MM.1S (cell line): ENCODE results near the gene M6PR.

Experiments used
- EZH2 ChIP-seq: fragments of 300-600 bp; sonication (generic); optimal IDR thresholded peaks from 2 replicates; pipeline ENCODE3; 2017; ENCODE audit warnings: low read depth, mild to moderate bottlenecking, antibody characterized with exemption, low read length, mixed read lengths
- TF ChIP-seq, protein P1 (sequence below): fragments of 300-600 bp; sonication (generic); IDR thresholded peaks from 2 replicates; pipeline ENCODE4 v1.5.1; 2016; ENCODE audit warnings: antibody characterized with exemption, low read length, mixed read lengths

GRCh38 chr12:8941691-8942478 lies 7.6 kb downstream of the M6PR start:
- TF ChIP-seq, protein P1, sequence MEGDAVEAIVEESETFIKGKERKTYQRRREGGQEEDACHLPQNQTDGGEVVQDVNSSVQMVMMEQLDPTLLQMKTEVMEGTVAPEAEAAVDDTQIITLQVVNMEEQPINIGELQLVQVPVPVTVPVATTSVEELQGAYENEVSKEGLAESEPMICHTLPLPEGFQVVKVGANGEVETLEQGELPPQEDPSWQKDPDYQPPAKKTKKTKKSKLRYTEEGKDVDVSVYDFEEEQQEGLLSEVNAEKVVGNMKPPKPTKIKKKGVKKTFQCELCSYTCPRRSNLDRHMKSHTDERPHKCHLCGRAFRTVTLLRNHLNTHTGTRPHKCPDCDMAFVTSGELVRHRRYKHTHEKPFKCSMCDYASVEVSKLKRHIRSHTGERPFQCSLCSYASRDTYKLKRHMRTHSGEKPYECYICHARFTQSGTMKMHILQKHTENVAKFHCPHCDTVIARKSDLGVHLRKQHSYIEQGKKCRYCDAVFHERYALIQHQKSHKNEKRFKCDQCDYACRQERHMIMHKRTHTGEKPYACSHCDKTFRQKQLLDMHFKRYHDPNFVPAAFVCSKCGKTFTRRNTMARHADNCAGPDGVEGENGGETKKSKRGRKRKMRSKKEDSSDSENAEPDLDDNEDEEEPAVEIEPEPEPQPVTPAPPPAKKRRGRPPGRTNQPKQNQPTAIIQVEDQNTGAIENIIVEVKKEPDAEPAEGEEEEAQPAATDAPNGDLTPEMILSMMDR, result no peak
- no peak for TF ChIP-seq EZH2
